Measurements from ENCODE around the gene PPM1H. TPM values are rescaled to one million over a fixed set of nuclear protein-coding genes. Genes with fewer than 3 reads are reported as not detected.

PPM1H gene
- total and polyA plus RNA-seq, 2 of the 8 experiments (the other 6 are each of a cell fraction or from before 2014, with no cell fraction given): 16.4 to 36.1 TPM

- no peak for TF ChIP-seq KDM4A (IDR thresholded peaks at IDR 0.05; ENCODE audit: low read depth, low read length, severe bottlenecking)
- no peak for TF ChIP-seq HDAC2 (IDR thresholded peaks at IDR 0.05; ENCODE audit: borderline replicate concordance in 1 of 2, low read depth in 2 of 2, low read length in 2 of 2)
- no peak for TF ChIP-seq FOSL1 (IDR thresholded peaks at IDR 0.05; ENCODE audit: insufficient read depth, low read depth, low read length)
- TF ChIP-seq CHD2 (IDR thresholded peaks at IDR 0.05; ENCODE audit: low read length): no peak
- TF ChIP-seq EZH2 (IDR thresholded peaks at IDR 0.05; ENCODE audit: low read depth, low read length, severe bottlenecking): no peak
- no peak for TF ChIP-seq MAX (IDR thresholded peaks at IDR 0.05)
- TF ChIP-seq PHF8 (conservative IDR thresholded peaks at IDR 0.05; ENCODE audit: low read depth, low read length): no peak
- TF ChIP-seq BCL11A (IDR thresholded peaks at IDR 0.05; ENCODE audit: low read depth in 2 of 2, low read length in 2 of 2): no peak
- TF ChIP-seq CTBP2 (IDR thresholded peaks at IDR 0.05; ENCODE audit: borderline replicate concordance, insufficient read depth, insufficient read length, low read length): no peak
Measured at GRCh38 chr12:62794218-62794583, 140.7 kb downstream of the PPM1H start (continued).
